ENCODE data around the gene PDE3A.
"Not testable (repeated sequence)": the region's sequence is repeated elsewhere in the genome, so short reads cannot be mapped to it uniquely, and the experiment has no call there.

The PDE3A gene

DNA sequence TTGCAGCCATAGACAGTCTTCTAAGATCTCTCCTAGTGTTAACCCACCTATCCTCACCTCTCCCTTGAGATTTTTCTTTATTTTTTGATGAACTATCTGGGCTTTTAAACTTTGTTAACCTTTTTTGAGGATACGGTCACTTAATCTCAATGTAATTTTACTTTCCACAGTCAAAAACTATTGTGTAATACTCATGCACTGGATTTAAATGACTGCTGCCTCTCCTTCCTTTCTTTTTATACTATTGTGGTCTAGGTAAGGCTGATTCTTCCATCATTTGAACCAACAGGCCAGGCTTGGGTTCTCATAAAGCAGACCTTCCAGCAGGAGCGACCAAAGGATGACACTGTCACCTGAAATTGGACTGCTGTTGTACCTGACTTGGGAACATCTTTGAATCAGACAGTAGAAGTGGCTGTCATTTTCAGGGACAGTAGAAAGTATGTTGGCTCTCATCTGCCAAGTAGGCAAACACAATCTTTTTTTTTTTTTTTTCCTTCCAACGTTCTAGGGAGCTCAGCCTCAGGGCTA, 689 bp upstream of the PDE3A start:
- H3K27ac Mint-ChIP-seq, result no peak overlapping the region
- H3K9me3 Mint-ChIP-seq, result peaks cover 2% of the 10 kb centered on the region
- no peak for ATAC-seq (ENCODE audit: low read depth)
- no peaks in the 10 kb centered on the region for H3K4me1 Mint-ChIP-seq
- no peak overlapping the region for H3K4me3 Mint-ChIP-seq
- no peaks in the 10 kb centered on the region for H3K36me3 Mint-ChIP-seq
- peaks cover 5% of the 10 kb centered on the region for H3K27me3 Mint-ChIP-seq
- DNase-seq (ENCODE audit: low spot score in 2 of 2), result no peak

DNA sequence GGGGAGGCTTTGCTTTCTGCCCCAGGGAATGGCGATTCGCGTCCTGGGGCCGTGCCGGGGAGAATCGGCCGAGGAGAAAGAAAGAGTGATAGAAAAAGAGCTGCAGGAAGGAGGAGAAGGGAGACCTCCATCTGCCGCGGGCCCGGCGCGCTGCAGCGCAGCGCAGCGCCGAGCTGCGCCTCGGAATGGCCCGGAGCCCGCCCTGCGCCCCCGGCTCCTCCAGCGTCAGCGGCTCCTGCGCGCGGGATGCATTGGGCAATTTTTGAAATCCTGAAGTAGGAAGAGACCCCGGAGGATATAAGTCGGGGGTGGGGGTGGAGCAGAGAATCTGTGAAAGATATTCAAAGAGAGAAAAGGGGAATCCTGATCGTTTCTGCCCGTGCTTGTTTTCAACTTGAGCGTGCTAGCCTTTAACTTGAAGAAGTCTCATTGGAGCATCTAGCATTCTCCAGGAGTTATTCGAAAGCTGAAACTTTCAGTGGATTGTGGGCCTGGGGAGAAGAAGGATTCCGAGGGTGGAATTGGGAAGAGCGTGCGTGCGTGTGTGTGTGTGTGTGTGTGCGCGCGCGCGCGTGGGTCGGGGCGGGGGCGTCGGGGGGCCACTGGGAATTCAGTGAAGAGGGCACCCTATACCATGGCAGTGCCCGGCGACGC, 441 bp downstream of the PDE3A start:
- no peak for DNase-seq (ENCODE audit: low spot score in 2 of 2)
- Mint-ChIP-seq H3K4me3 (no peak overlapping the region), H3K27ac (no peak overlapping the region), H3K27me3 (peaks cover 7% of the 10 kb centered on the region), H3K36me3 (no peaks in the 10 kb centered on the region), H3K9me3 (peaks cover 2% of the 10 kb centered on the region), H3K4me1 (no peaks in the 10 kb centered on the region)
- no peak for ATAC-seq (ENCODE audit: low read depth)

DNA sequence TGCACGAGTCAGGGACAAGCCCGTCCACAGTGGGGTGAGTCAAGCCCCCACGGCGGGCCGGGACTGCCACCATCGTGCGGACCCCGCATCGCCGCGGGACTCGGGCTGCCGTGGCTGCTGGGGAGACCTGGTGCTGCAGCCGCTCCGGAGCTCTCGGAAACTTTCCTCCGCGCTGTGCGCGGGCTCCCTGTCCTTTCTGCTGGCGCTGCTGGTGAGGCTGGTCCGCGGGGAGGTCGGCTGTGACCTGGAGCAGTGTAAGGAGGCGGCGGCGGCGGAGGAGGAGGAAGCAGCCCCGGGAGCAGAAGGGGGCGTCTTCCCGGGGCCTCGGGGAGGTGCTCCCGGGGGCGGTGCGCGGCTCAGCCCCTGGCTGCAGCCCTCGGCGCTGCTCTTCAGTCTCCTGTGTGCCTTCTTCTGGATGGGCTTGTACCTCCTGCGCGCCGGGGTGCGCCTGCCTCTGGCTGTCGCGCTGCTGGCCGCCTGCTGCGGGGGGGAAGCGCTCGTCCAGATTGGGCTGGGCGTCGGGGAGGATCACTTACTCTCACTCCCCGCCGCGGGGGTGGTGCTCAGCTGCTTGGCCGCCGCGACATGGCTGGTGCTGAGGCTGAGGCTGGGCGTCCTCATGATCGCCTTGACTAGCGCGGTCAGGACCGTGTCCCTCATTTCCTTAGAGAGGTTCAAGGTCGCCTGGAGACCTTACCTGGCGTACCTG, 1.1 kb downstream of the PDE3A start:
- Mint-ChIP-seq H3K27me3 (peaks cover 7% of the 10 kb centered on the region), H3K9me3 (peaks cover 2% of the 10 kb centered on the region), H3K4me1 (no peaks in the 10 kb centered on the region), H3K27ac (no peak overlapping the region), H3K4me3 (no peak overlapping the region), H3K36me3 (no peaks in the 10 kb centered on the region)
- no peak for ATAC-seq (ENCODE audit: low read depth)
- DNase-seq (ENCODE audit: low spot score in 2 of 2), result no peak

DNA sequence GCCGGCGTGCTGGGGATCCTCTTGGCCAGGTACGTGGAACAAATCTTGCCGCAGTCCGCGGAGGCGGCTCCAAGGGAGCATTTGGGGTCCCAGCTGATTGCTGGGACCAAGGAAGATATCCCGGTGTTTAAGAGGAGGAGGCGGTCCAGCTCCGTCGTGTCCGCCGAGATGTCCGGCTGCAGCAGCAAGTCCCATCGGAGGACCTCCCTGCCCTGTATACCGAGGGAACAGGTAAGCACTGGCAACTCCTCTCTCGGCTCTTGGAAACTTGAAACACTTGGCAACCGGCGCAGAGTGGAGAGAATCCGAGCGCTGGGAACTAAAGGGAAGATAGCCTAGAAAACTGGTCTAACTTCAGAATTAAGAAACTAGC, 1.7 kb downstream of the PDE3A start:
- Mint-ChIP-seq H3K9me3 (no peaks in the 10 kb centered on the region), H3K4me3 (no peak overlapping the region), H3K27me3 (peaks cover 7% of the 10 kb centered on the region), H3K36me3 (no peaks in the 10 kb centered on the region), H3K27ac (no peak overlapping the region), H3K4me1 (no peaks in the 10 kb centered on the region)
- DNase-seq (ENCODE audit: low spot score in 2 of 2) (no peak), ATAC-seq (ENCODE audit: low read depth) (no peak)

DNA sequence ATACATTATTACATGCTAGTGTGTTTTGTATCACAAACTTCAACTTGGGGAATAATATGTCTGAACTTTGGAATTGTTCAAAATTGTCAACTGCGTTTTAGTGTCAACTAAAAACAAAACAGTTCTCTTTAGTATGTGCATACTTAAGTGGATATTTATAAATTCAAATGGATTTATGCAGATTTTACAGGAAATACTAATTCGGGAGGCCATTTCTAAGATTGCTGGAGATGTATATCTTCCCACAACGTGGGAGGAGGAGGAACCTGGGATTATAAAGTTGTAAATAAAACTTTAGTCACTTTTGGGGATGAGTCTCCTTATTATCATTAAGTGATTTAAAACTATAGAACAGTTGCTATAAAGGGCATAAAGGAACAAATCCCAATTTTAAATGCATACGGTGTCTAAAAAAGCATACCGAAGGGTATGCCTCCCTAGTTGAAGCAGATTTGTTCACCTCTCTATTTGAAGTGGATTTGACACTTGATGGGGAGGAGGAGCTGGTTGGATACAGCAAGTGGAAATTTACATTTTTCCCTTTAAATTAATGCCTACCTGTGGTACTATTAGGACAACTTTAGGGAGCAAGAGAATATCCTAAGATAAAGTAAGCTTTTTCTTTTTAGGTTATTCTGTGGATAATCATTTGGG, 2.7 kb downstream of the PDE3A start:
- Mint-ChIP-seq H3K9me3 (no peaks in the 10 kb centered on the region), H3K36me3 (no peaks in the 10 kb centered on the region), H3K27me3 (peaks cover 7% of the 10 kb centered on the region), H3K4me1 (no peaks in the 10 kb centered on the region), H3K27ac (no peak overlapping the region), H3K4me3 (no peak overlapping the region)
- DNase-seq (ENCODE audit: low spot score in 2 of 2) (no peak), ATAC-seq (ENCODE audit: low read depth) (no peak)

DNA sequence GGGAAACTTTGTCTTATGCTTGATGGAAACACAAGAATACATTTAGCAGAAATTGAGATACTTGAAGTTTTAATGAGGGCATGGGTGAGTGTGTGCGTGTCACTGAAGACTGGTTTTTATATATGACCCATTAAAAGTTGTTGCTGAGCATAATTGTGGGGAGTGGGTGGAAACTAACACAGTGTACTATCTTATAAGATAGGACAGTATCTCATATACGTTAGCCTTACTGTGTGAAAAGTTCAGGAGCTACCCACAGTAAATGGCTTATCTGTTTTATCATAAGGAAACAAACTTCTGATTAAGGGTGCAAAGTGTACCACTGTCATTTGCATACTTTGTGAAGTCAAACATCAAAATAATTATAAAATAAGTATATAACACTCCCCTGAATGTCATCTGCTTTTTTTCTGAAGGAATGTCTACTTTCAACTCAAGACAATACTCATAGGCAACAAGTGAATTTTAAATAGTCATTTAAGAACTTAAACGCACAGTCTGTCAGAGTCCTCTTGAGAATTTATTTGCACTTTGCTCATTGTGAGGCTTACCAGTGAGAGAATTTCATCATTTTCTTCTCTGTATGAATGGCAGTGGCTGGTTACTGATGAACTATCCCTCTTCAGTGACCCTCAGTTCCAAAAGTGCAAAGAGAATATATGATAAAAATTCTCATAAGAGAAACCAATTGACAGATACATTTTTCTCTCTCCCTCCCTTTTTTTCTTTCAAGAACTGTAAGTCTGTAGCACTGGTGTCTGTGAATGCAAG, 4.2 kb downstream of the PDE3A start:
- ATAC-seq (ENCODE audit: low read depth) (no peak), DNase-seq (ENCODE audit: low spot score in 2 of 2) (no peak)
- H3K9me3 Mint-ChIP-seq, result no peaks in the 10 kb centered on the region
- H3K36me3 Mint-ChIP-seq, result no peaks in the 10 kb centered on the region
- no peak overlapping the region for H3K4me3 Mint-ChIP-seq
- H3K27ac Mint-ChIP-seq, result no peak overlapping the region
- H3K27me3 Mint-ChIP-seq, result peaks cover 7% of the 10 kb centered on the region
- no peaks in the 10 kb centered on the region for H3K4me1 Mint-ChIP-seq

DNA sequence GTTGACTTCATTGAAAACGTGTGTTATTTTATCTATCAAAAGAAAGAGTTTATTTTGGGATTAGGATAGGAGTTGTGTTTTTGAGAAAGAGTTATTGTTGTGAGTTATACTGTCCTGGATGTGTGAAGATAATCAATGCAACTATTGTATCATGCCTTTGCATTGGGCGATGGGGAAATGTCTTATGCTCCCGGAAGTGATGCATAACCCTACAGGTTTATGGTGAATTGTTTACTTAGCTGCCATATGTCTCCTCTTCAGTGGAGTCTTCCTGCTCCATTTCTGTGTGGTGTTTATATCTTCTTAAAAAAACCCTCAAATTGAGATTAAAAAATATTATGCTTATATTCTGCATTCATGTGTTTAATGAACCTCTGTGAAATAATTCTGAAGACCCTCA, 6.5 kb downstream of the PDE3A start:
- H3K4me1 Mint-ChIP-seq, result no peaks in the 10 kb centered on the region
- H3K4me3 Mint-ChIP-seq, result no peak overlapping the region
- peaks cover 1% of the 10 kb centered on the region for H3K27me3 Mint-ChIP-seq
- H3K36me3 Mint-ChIP-seq, result no peaks in the 10 kb centered on the region
- H3K27ac Mint-ChIP-seq, result no peak overlapping the region
- no peaks in the 10 kb centered on the region for H3K9me3 Mint-ChIP-seq
- DNase-seq (ENCODE audit: low spot score in 2 of 2) (no peak), ATAC-seq (ENCODE audit: low read depth) (no peak)

DNA sequence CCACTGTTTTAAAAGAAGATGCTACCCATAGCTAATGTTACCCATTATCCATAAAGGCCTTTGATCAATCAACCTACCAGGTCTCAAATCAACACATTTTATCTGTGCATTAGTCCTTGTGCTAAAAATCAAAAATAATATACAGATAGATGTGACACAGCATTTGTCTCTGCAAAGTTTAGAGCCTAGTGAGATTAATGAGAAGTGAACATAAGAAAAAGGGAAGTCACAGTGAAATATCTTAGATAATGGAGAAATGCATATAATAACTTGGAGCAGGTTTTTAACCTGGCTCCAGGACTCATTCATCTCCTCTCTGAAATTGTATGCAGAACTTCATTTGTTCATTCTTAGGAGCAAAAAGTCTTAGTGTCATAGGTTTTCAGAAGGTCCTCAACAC, 7.2 kb downstream of the PDE3A start:
- no peaks in the 10 kb centered on the region for H3K36me3 Mint-ChIP-seq
- ATAC-seq (ENCODE audit: low read depth), result no peak
- no peaks in the 10 kb centered on the region for H3K4me1 Mint-ChIP-seq
- H3K27me3 Mint-ChIP-seq, result peaks cover 1% of the 10 kb centered on the region
- H3K27ac Mint-ChIP-seq, result no peak overlapping the region
- DNase-seq (ENCODE audit: low spot score in 2 of 2), result no peak
- H3K9me3 Mint-ChIP-seq, result no peaks in the 10 kb centered on the region
- H3K4me3 Mint-ChIP-seq, result no peak overlapping the region

DNA sequence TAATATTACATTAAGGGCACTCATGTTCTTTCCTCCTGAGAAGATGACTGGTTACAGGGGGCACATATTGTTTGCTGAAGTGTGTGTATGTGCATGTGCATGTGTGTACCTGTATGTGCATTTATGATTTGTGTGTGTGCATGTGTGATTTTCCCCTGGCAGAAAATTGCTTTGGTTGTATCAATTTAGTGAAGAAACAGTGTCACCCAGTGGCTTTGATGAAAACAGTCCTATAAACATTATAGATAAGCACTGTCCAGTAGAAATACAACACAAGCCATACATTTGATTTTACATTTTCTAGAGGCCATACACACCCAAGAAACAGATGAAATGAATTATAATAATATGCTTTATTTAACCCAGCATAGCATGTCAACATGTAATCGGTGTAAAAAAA, 8.6 kb downstream of the PDE3A start:
- peaks cover 1% of the 10 kb centered on the region for H3K27me3 Mint-ChIP-seq
- no peak overlapping the region for H3K4me3 Mint-ChIP-seq
- DNase-seq (ENCODE audit: low spot score in 2 of 2), result no peak
- no peaks in the 10 kb centered on the region for H3K4me1 Mint-ChIP-seq
- no peak overlapping the region for H3K27ac Mint-ChIP-seq
- no peaks in the 10 kb centered on the region for H3K36me3 Mint-ChIP-seq
- no peaks in the 10 kb centered on the region for H3K9me3 Mint-ChIP-seq
- ATAC-seq (ENCODE audit: low read depth), result no peak

DNA sequence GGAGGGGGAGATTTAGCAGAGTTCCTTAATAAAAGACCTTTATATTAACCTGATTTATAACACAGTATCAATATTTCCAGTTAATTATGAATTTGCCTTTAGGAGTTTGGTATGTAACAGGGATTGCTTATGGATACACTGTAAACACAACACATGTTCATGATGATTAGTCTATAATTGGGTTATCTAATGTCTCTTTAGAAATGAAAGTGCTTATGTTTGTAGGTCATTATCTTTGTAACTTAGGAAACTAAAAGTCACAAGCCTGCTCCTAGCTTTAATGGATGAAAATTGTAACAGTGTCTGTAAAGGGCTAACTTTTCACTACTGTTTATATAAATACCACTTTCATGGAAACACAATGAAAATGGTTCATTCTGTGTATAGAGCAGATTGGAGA, 9.4 kb downstream of the PDE3A start:
- H3K9me3 Mint-ChIP-seq, result no peaks in the 10 kb centered on the region
- H3K27me3 Mint-ChIP-seq, result peaks cover 1% of the 10 kb centered on the region
- no peak for DNase-seq (ENCODE audit: low spot score in 2 of 2)
- no peak for ATAC-seq (ENCODE audit: low read depth)
- H3K27ac Mint-ChIP-seq, result no peak overlapping the region
- H3K4me1 Mint-ChIP-seq, result no peaks in the 10 kb centered on the region
- H3K36me3 Mint-ChIP-seq, result no peaks in the 10 kb centered on the region
- no peak overlapping the region for H3K4me3 Mint-ChIP-seq

DNA sequence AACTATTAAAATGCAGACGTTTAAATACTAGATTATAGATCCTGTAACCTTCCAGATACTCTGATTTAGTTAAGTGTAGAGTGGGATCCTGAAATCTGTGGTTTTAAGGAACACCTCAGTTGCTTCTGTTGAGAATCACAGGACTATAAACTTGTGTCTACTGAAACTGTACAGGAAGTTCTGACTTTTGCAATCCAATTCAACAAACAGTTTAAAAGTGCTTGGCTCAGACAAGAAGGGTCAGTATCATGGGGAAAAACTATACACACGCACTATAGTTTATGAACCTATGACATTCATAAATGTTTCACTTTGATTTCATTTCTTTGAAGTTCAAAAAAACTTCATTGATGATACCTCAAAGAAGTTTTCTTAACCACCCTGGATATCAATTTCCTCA, 13.8 kb downstream of the PDE3A start:
- DNase-seq (ENCODE audit: low spot score in 2 of 2) (no peak), ATAC-seq (ENCODE audit: low read depth) (no peak)
- Mint-ChIP-seq H3K36me3 (no peaks in the 10 kb centered on the region), H3K27me3 (no peaks in the 10 kb centered on the region), H3K4me3 (no peak overlapping the region), H3K9me3 (peaks cover 3% of the 10 kb centered on the region), H3K4me1 (no peaks in the 10 kb centered on the region), H3K27ac (no peak overlapping the region)

DNA sequence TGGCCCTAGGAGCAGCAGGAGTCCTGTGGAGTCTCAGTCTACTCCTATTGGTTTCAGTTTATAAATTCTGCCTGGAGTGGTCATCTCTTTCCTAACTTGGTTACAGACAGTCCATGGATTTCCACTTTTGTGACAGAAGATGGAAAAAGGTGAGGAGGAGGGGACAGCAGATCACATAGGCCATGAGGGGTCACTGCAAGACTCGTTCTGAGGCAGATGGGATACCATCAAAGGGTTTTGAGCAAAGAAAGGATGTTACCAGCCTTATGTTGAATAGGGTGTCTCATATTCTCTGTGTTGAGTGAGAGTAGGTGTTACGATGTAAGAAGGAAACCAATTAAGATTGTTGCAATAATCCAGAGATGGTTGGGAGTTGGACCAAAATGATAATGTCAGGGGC, 15.3 kb downstream of the PDE3A start:
- no peak for ATAC-seq (ENCODE audit: low read depth)
- H3K36me3 Mint-ChIP-seq, result no peaks in the 10 kb centered on the region
- H3K27me3 Mint-ChIP-seq, result no peaks in the 10 kb centered on the region
- H3K4me3 Mint-ChIP-seq, result no peak overlapping the region
- H3K9me3 Mint-ChIP-seq, result peaks cover 3% of the 10 kb centered on the region
- no peak for DNase-seq (ENCODE audit: low spot score in 2 of 2)
- no peaks in the 10 kb centered on the region for H3K4me1 Mint-ChIP-seq
- no peak overlapping the region for H3K27ac Mint-ChIP-seq

DNA sequence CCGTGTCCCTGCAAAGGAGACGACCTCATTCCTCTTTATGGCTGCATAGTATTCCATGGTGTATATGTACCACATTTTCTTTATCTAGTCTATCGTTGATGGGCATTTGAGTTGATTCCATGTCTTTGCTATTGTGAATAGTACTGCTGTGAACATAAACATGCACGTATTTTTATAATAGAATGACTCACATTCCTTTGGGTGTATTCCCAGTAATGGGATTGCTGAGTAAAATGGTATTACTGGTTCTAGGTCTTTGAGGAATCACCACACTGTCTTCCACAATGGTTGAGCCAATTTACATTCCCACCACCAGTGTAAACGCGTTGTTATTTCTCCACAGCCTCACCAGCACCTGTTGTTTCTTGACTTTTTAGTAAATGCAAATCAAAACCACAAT, 16.5 kb downstream of the PDE3A start:
- H3K27ac Mint-ChIP-seq; H3K36me3 Mint-ChIP-seq; H3K4me3 Mint-ChIP-seq; H3K27me3 Mint-ChIP-seq; ATAC-seq (ENCODE audit: low read depth); H3K9me3 Mint-ChIP-seq; DNase-seq (ENCODE audit: low spot score in 2 of 2); H3K4me1 Mint-ChIP-seq: not testable (repeated sequence)

DNA sequence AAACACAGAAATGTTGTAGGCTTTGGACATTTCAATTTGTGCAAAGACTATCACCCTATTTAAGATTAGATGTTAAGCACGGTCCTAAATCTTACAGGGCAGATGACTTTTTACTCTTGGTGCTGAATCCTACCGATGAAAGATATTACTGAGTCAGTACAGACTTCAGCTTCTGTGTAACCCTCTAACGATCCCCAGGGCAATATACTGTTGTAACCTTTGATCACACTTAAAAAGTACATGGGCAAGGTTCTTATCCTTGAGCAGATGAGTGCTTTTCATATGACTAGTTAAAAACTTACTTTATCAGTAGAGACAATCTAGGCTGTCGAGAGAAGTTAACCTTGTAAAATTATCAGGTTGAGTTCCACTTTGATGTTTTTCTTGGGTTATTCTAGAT, 22.5 kb downstream of the PDE3A start:
- H3K4me3 Mint-ChIP-seq, result no peak overlapping the region
- no peaks in the 10 kb centered on the region for H3K36me3 Mint-ChIP-seq
- H3K9me3 Mint-ChIP-seq, result peaks cover 5% of the 10 kb centered on the region
- no peak for ATAC-seq (ENCODE audit: low read depth)
- no peak for DNase-seq (ENCODE audit: low spot score in 2 of 2)
- no peak overlapping the region for H3K27ac Mint-ChIP-seq
- H3K4me1 Mint-ChIP-seq, result no peaks in the 10 kb centered on the region
- no peaks in the 10 kb centered on the region for H3K27me3 Mint-ChIP-seq
